ENCODE measurements around the gene VEGFB.
A peak's percentile ranks its signal among the peaks of the same experiment; 100 is the strongest.

VEGFB gene

GRCh38 chr11:64233913-64234586, at the start of gene VEGFB:
Gene VEGFB (plus strand): TSS chr11:64234584. CDS start chr11:64234834, 250 bp downstream.
- DNase-seq (ENCODE audit: low read depth), result peak; percentile 51

GRCh38 chr11:64185175-64185692, 49.1 kb upstream of the VEGFB start:
- TF ChIP-seq CTCF (IDR thresholded peaks at IDR 0.05; ENCODE audit: insufficient read depth, low read depth, low read length, missing control alignments), result peak; percentile 31
- peak; percentile 69 for DNase-seq (ENCODE audit: low read depth)
- peak overlapping the region; percentile 65 for H3K4me3 ChIP-seq (ENCODE audit: low read length)

More at GRCh38 chr11:64233913-64234586, at the start of gene VEGFB:
- TF ChIP-seq CTCF (IDR thresholded peaks at IDR 0.05; ENCODE audit: insufficient read depth, low read depth, low read length, missing control alignments), result no peak
- peak within 1 kb of the TSS; percentile 48 for H3K4me3 ChIP-seq (ENCODE audit: low read length)

- peak; percentile 55 for TF ChIP-seq CTCF (IDR thresholded peaks at IDR 0.05; ENCODE audit: insufficient read depth, low read depth, low read length, missing control alignments)
- peak; percentile 100 for DNase-seq (ENCODE audit: low read depth)
- H3K4me3 ChIP-seq (ENCODE audit: low read length), result peak within 1 kb of the TSS; percentile 65
These were observed 48.5 kb upstream of the VEGFB start, which contains the start of gene STIP1 for GRCh38 chr11:64185693-64186491. Gene STIP1 (plus strand): TSS chr11:64186171. CDS start chr11:64186262, 91 bp downstream.

GRCh38 chr11:64186492-64187165, 47.8 kb upstream of the VEGFB start:
- peak; percentile 18 for DNase-seq (ENCODE audit: low read depth)
- no peak overlapping the region for H3K4me3 ChIP-seq (ENCODE audit: low read length)
- no peak for TF ChIP-seq CTCF (IDR thresholded peaks at IDR 0.05; ENCODE audit: insufficient read depth, low read depth, low read length, missing control alignments)

GRCh38 chr11:64192434-64192833, 42.0 kb upstream of the VEGFB start:
- no peak for TF ChIP-seq CTCF (IDR thresholded peaks at IDR 0.05; ENCODE audit: insufficient read depth, low read depth, low read length, missing control alignments)
- DNase-seq (ENCODE audit: low read depth), result no peak

GRCh38 chr11:64196626-64197025, 37.8 kb upstream of the VEGFB start:
- H3K4me3 ChIP-seq (ENCODE audit: low read length), result no peak overlapping the region
- no peak for DNase-seq (ENCODE audit: low read depth)
- no peak for TF ChIP-seq CTCF (IDR thresholded peaks at IDR 0.05; ENCODE audit: insufficient read depth, low read depth, low read length, missing control alignments)

More at GRCh38 chr11:64192434-64192833, 42.0 kb upstream of the VEGFB start:
- H3K4me3 ChIP-seq (ENCODE audit: low read length), result no peak overlapping the region
